ENCODE measurements around the gene KRT2.

Gene KRT2

DNA sequence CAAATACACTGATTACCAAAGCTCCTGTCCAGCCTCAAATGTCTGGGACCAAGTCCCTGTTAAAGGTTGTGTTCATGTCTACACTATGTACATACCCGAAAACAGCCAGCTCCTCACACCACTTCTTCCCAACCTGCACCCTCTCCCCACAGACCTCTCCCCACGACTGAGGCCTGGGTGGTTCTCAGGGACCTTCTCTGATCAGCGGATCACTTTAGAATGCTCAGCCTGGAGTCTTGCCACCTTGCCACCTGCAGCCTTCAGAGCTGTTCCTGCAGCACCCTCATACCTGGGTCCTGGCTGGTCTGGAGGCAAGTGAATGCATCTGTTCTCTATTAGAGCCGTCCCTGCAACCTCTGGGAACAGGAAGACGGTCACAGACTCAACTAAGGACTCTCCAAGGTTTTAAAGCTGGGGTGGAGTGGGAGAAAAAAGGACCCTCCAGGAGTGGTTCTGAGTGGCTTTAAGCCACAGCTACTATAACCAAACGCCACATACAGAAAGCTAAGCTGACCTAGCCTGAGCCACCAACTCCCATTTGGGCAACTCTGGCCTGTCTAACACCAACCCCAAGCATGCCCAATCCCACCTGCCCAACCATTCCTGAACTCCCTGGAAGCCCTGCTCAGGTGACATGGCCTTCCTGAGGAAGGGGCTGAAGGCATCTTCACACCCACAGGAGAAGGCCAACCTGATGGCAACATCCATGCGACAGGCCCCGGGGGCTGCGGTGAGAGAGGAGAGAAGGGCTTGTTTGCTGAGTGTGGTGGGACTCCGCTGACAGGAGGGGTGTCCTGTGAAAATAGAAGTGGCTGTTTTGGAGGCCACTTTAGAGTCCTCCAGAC, 8.6 kb downstream of the KRT2 start:
- Histone ChIP-seq H3K27me3 (ENCODE audit: control insufficient read depth in 1 of 2, insufficient read depth in 2 of 2, low read length in 2 of 2) (peaks cover 0 to 10% of the 10 kb centered on the region in 2 donors), H3K4me1 (ENCODE audit: control insufficient read depth, insufficient read depth, low read length) (no peaks in the 10 kb centered on the region), H3K9me3 (ENCODE audit: control insufficient read depth in 2 of 2, low read length in 2 of 2) (no peaks in the 10 kb centered on the region), H3K36me3 (ENCODE audit: control insufficient read depth in 2 of 2, insufficient read depth in 2 of 2, low read length in 2 of 2) (no peaks in the 10 kb centered on the region), H3K27ac (ENCODE audit: low read length) (no peak overlapping the region), H3K9ac (ENCODE audit: low read length in 2 of 2) (no peak overlapping the region), H3K4me3 (ENCODE audit: low read length in 2 of 2) (no peak overlapping the region)

DNA sequence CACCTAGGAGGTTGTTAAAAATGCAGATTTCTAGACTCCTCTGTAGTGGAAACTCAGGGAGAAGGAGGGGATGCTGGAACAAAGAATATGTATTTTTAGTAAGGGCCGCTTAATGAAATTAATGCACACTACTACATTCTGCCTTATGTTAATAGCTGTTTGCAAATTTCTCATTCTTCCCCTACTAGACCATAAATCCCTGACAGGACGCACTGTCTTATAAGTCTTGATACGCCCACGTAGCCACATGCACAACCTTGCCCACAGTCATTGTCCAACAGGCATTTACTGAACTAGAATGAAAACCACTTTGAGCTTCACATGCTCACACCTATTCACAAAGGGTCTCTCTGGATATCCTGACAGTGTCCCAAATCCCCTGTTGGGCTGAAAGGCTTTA, 10.5 kb downstream of the KRT2 start:
- H3K36me3 ChIP-seq (ENCODE audit: control insufficient read depth in 2 of 2, insufficient read depth in 2 of 2, low read length in 2 of 2): no peaks in the 10 kb centered on the region
- peaks cover 0 to 10% of the 10 kb centered on the region in 2 donors for H3K27me3 ChIP-seq (ENCODE audit: control insufficient read depth in 1 of 2, insufficient read depth in 2 of 2, low read length in 2 of 2)
- H3K4me1 ChIP-seq (ENCODE audit: control insufficient read depth, insufficient read depth, low read length): no peaks in the 10 kb centered on the region
- no peak overlapping the region for H3K27ac ChIP-seq (ENCODE audit: low read length)
- H3K9me3 ChIP-seq (ENCODE audit: control insufficient read depth in 2 of 2, low read length in 2 of 2): no peaks in the 10 kb centered on the region
- no peak overlapping the region for H3K9ac ChIP-seq (ENCODE audit: low read length in 2 of 2)
- H3K4me3 ChIP-seq (ENCODE audit: low read length in 2 of 2): no peak overlapping the region

DNA sequence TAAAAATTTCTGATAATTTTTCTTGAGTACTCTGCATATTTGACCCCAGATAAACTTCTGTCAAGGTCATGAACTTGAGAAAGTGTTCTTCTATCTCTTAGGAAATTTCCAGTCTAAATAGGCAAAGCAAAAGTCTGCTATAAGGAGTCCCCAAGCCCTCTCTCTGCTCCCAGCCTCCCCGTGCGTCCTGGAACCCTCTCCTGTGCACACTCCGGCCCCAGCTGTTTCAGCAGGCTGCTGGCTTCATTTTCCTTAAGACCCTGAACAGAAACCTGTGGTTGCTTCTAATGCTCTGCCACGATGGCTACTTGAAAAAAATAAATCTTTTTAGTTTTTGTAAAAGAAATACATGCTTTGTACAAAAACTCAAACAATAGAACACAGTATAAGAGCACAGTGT, 14.7 kb downstream of the KRT2 start:
- Histone ChIP-seq H3K27me3 (ENCODE audit: control insufficient read depth in 1 of 2, insufficient read depth in 2 of 2, low read length in 2 of 2) (peaks cover 0 to 3% of the 10 kb centered on the region in 2 donors), H3K9me3 (ENCODE audit: control insufficient read depth in 2 of 2, low read length in 2 of 2) (no peaks in the 10 kb centered on the region), H3K27ac (ENCODE audit: low read length) (no peak overlapping the region), H3K4me1 (ENCODE audit: control insufficient read depth, insufficient read depth, low read length) (peaks cover 4% of the 10 kb centered on the region), H3K9ac (ENCODE audit: low read length in 2 of 2) (no peak overlapping the region), H3K36me3 (ENCODE audit: control insufficient read depth in 2 of 2, insufficient read depth in 2 of 2, low read length in 2 of 2) (no peaks in the 10 kb centered on the region), H3K4me3 (ENCODE audit: low read length in 2 of 2) (no peak overlapping the region)

DNA sequence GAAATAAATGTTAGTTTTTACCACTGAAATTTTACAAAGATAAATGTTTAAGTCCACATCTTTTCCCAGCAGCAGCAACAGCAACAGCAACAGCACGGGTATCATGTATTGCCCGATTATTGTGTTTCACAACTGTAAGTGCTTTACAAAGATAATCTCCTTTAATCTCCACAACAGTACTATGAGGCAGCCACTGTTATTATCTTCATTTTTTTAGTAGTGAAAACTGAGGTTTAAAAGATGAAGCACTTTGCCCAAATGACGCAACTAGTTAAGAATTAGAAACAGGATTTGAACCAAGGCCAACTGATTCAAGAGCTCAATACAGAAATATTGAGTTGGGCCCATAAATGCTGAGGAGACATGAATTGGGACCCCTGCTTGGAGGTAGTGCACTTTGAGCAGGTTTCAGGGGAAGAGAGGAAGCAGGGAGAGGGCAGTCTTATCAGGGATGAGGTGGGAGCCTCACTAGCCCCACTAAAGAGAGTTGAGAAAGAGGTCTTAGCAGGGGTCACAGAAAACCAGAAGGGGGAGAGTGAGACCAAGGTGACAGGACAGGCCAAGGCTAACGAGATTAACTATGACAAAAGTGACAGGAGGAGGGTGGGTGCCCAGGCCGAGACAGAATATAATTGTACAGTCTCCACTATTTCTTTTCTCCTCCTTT, 15.3 kb downstream of the KRT2 start:
- H3K27me3 ChIP-seq (ENCODE audit: control insufficient read depth in 1 of 2, insufficient read depth in 2 of 2, low read length in 2 of 2): peaks cover 0 to 1% of the 10 kb centered on the region in 2 donors
- H3K4me1 ChIP-seq (ENCODE audit: control insufficient read depth, insufficient read depth, low read length): peaks cover 4% of the 10 kb centered on the region
- H3K9me3 ChIP-seq (ENCODE audit: control insufficient read depth in 2 of 2, low read length in 2 of 2): no peaks in the 10 kb centered on the region
- H3K4me3 ChIP-seq (ENCODE audit: low read length in 2 of 2): no peak overlapping the region
- no peak overlapping the region for H3K27ac ChIP-seq (ENCODE audit: low read length)
- no peaks in the 10 kb centered on the region for H3K36me3 ChIP-seq (ENCODE audit: control insufficient read depth in 2 of 2, insufficient read depth in 2 of 2, low read length in 2 of 2)
- no peak overlapping the region for H3K9ac ChIP-seq (ENCODE audit: low read length in 2 of 2)

DNA sequence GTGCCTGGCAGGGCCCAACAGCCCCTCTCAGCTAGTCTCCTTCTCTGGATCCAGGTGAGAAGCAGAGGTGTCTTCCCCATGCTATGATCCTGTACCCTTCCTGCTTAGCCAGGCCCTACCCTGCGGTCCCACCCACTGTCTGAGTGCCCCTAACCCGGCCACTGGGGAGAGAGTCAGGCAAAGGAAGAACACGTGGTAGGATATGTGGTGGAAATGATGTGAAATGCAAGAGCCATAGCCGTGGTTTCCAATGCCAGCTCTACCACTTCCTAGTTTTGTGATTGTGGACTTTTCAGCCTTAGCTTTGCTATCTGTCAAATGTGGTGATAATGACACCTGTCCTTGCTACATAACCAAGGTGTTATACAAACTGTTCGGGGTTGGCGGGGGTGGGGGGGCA, 15.8 kb downstream of the KRT2 start:
- Histone ChIP-seq H3K27me3 (ENCODE audit: control insufficient read depth in 1 of 2, insufficient read depth in 2 of 2, low read length in 2 of 2) (no peaks in the 10 kb centered on the region), H3K9me3 (ENCODE audit: control insufficient read depth in 2 of 2, low read length in 2 of 2) (no peaks in the 10 kb centered on the region), H3K9ac (ENCODE audit: low read length in 2 of 2) (no peak overlapping the region), H3K36me3 (ENCODE audit: control insufficient read depth in 2 of 2, insufficient read depth in 2 of 2, low read length in 2 of 2) (no peaks in the 10 kb centered on the region), H3K4me3 (ENCODE audit: low read length in 2 of 2) (no peak overlapping the region), H3K4me1 (ENCODE audit: control insufficient read depth, insufficient read depth, low read length) (peaks cover 4% of the 10 kb centered on the region), H3K27ac (ENCODE audit: low read length) (no peak overlapping the region)

DNA sequence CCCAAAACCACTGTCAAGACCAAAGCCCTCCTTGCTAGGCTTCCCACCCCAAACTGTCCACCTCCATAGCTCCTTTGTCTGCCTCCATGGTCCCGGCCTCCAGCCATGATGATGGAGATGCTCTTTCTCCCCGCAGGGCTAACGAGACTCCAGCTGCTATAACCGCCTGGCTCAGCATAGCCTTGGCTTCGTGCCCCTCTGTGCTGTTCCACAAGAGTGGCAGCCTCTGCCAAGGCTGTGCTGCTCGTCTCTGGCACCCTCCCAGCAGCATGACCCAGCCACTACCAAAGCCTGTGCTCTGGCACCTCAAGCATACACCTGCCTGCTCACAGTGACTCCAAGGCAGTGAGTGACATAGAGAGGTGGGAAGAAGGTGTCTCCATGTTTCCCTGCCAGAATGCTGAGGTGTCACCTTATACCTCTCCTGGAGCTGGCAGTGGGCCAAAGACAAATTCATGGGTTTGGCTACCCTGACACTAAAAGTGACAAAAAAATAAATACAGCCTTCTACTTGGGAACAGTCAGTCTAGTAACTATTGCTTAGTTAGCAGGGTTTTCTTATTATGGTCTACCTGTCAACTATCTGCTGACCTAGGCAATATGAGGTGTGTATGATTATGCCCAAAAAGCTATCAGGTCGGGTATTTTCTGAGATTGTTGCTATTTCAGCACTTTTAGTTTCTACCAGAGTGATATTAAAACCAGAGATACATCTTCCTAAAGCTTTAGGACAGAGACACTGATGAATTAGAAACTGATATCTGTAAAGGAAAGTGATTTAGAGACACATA, 17.6 kb downstream of the KRT2 start:
- Histone ChIP-seq H3K4me3 (ENCODE audit: low read length in 2 of 2) (no peak overlapping the region), H3K9ac (ENCODE audit: low read length in 2 of 2) (no peak overlapping the region), H3K27ac (ENCODE audit: low read length) (no peak overlapping the region), H3K4me1 (ENCODE audit: control insufficient read depth, insufficient read depth, low read length) (peaks cover 4% of the 10 kb centered on the region), H3K36me3 (ENCODE audit: control insufficient read depth in 2 of 2, insufficient read depth in 2 of 2, low read length in 2 of 2) (no peaks in the 10 kb centered on the region), H3K9me3 (ENCODE audit: control insufficient read depth in 2 of 2, low read length in 2 of 2) (no peaks in the 10 kb centered on the region), H3K27me3 (ENCODE audit: control insufficient read depth in 1 of 2, insufficient read depth in 2 of 2, low read length in 2 of 2) (no peaks in the 10 kb centered on the region)

DNA sequence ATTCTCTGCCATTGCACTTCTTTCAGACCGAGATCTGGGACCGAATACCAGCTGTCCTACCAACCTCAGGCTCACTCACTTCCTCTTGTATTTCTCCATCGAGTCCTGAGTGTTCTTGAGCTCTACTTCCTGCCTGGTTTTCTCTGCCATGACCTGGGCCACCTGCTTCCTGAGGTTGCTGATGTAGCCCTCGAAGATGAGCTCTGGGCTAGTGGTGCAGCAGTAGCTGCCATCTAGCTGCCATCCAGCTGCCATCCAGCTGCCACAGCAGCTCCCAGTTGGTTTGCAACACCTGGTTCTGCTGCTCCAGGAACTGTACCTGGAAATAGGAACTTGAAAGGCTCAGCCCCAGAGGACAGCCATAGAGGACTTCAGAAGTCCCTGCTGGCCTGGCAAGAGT, 18.6 kb downstream of the KRT2 start:
- Histone ChIP-seq H3K9ac (ENCODE audit: low read length in 2 of 2) (no peak overlapping the region), H3K4me3 (ENCODE audit: low read length in 2 of 2) (no peak overlapping the region), H3K4me1 (ENCODE audit: control insufficient read depth, insufficient read depth, low read length) (peaks cover 4% of the 10 kb centered on the region), H3K27me3 (ENCODE audit: control insufficient read depth in 1 of 2, insufficient read depth in 2 of 2, low read length in 2 of 2) (no peaks in the 10 kb centered on the region), H3K9me3 (ENCODE audit: control insufficient read depth in 2 of 2, low read length in 2 of 2) (no peaks in the 10 kb centered on the region), H3K27ac (ENCODE audit: low read length) (no peak overlapping the region), H3K36me3 (ENCODE audit: control insufficient read depth in 2 of 2, insufficient read depth in 2 of 2, low read length in 2 of 2) (no peaks in the 10 kb centered on the region)

DNA sequence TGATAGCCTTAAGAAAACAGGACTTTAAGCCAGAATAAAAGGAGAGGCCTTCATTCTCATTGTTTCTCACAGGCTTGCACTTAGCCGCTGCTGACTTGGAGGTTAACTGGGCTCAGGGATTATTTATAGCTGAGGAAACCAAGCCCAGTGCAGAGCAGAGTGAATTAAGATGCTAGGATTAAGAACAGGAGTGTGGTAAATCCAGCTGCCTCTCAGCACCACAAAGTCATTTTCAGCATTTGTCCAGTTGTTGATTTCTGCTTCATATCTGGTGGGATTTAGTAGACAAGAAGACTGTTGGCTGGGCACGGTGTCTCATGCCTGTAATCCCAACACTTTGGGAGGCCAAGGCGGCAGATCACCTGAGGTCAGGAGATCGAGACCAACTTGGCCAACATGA, 19.4 kb downstream of the KRT2 start:
- Histone ChIP-seq H3K27me3 (ENCODE audit: control insufficient read depth in 1 of 2, insufficient read depth in 2 of 2, low read length in 2 of 2) (no peaks in the 10 kb centered on the region), H3K9me3 (ENCODE audit: control insufficient read depth in 2 of 2, low read length in 2 of 2) (no peaks in the 10 kb centered on the region), H3K4me3 (ENCODE audit: low read length in 2 of 2) (no peak overlapping the region), H3K4me1 (ENCODE audit: control insufficient read depth, insufficient read depth, low read length) (peaks cover 4% of the 10 kb centered on the region), H3K9ac (ENCODE audit: low read length in 2 of 2) (no peak overlapping the region), H3K27ac (ENCODE audit: low read length) (no peak overlapping the region), H3K36me3 (ENCODE audit: control insufficient read depth in 2 of 2, insufficient read depth in 2 of 2, low read length in 2 of 2) (no peaks in the 10 kb centered on the region)

DNA sequence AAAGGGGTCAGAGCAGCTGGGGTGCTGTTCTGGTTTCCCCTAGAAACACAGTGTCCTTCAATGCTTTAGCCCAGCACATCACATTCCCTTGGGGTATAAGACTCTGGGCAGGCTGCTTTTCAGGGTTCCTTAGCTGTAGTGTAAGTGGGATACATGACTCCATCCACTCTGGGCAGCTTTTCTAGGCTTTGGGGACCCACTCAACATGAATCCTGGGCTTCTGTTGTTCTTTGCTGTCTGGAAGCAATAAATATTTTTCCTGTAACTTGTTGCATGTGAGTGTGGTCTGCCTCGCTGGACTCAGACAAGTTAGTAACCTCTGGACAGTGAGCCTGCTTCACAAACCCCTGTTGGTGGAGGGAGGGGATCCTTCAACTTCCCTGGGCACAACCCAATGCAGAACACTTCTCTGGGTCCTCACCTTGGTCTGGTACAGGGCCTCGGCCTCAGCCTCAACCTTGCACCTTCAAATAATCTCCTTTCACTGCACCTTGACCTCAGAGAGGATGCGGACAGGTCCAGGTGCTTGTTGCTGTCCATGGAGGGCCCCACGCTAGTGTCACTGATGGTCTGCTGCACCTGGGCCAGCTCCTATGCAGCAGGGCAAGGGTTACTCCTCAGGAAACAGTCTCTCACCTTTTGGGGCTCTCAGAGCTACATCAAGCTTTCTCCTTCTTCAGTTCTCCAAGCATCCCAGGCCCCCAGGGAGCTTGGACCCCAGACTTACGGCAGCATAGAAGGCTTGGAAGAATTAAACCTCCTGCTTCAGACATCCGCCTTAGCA, 20.1 kb downstream of the KRT2 start:
- Histone ChIP-seq H3K4me1 (ENCODE audit: control insufficient read depth, insufficient read depth, low read length) (peaks cover 4% of the 10 kb centered on the region), H3K36me3 (ENCODE audit: control insufficient read depth in 2 of 2, insufficient read depth in 2 of 2, low read length in 2 of 2) (no peaks in the 10 kb centered on the region), H3K4me3 (ENCODE audit: low read length in 2 of 2) (no peak overlapping the region), H3K27ac (ENCODE audit: low read length) (no peak overlapping the region), H3K9ac (ENCODE audit: low read length in 2 of 2) (no peak overlapping the region), H3K27me3 (ENCODE audit: control insufficient read depth in 1 of 2, insufficient read depth in 2 of 2, low read length in 2 of 2) (no peaks in the 10 kb centered on the region), H3K9me3 (ENCODE audit: control insufficient read depth in 2 of 2, low read length in 2 of 2) (no peaks in the 10 kb centered on the region)

DNA sequence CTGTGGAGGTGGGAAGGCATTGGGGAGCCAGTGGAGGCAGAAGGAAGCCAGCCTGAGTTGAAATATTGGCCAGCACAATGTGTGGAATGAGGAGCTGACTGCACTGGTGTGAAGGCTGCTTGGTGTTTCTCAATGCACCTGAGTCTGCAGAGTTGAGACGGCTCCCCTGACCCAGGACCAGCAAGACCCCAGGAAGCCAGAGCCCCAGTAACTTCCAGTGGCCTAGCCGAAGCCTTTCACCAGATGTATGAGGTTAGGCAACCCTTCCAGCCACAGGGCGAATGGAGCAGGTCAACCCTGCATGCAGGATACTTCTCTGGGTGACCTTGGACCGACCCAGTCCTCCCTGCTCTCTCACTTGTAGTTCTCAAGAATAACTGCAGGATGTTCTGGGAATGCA, 20.7 kb downstream of the KRT2 start:
- no peak overlapping the region for H3K4me3 ChIP-seq (ENCODE audit: low read length in 2 of 2)
- peaks cover 4% of the 10 kb centered on the region for H3K4me1 ChIP-seq (ENCODE audit: control insufficient read depth, insufficient read depth, low read length)
- H3K27me3 ChIP-seq (ENCODE audit: control insufficient read depth in 1 of 2, insufficient read depth in 2 of 2, low read length in 2 of 2): no peaks in the 10 kb centered on the region
- H3K9ac ChIP-seq (ENCODE audit: low read length in 2 of 2): no peak overlapping the region
- H3K36me3 ChIP-seq (ENCODE audit: control insufficient read depth in 2 of 2, insufficient read depth in 2 of 2, low read length in 2 of 2): no peaks in the 10 kb centered on the region
- no peak overlapping the region for H3K27ac ChIP-seq (ENCODE audit: low read length)
- no peaks in the 10 kb centered on the region for H3K9me3 ChIP-seq (ENCODE audit: control insufficient read depth in 2 of 2, low read length in 2 of 2)

Data from stomach smooth muscle (tissue), 2 donors.